GM12864 (cell line): ENCODE data around the gene MYPN.

Experiments
- DNase-seq: peaks from one replicate; pipeline ENCODE4 v3.0.0-alpha.2; 2011; ENCODE audit warnings: low read depth
- H3K4me3 ChIP-seq: 2 replicates; pipeline ENCODE4 v1.5.1; 2011; ENCODE audit warnings: mild to moderate bottlenecking, low read depth, low read length, control low read depth
- CTCF ChIP-seq: IDR thresholded peaks from 2 replicates; pipeline ENCODE4 v1.5.1; 2011; ENCODE audit warnings: low read depth, mild to moderate bottlenecking, moderate library complexity, low read length, control low read depth, inconsistent platforms; ENCODE audit errors: missing control alignments

MYPN gene

GRCh38 chr10:68139448-68140272, 30.4 kb downstream of the MYPN start:
- no peak overlapping the region for H3K4me3 ChIP-seq
- TF ChIP-seq CTCF: no peak
- no peak for DNase-seq

DNA sequence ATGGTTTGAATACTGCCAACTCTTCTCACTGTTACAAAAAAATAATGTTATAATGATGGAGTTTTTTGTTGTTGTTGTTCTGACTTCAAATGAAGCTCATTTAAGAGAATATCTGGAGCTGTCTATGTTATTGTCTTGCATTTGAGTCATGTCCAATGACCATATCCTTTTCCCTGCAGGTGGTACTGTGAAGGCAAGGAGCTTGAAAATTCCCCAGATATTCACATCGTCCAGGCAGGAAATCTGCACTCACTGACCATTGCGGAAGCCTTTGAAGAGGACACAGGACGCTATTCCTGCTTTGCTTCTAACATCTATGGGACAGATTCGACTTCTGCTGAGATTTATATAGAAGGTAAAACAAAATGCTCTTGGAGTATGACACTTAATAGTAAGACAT, 33.5 kb downstream of the MYPN start:
- no peak for DNase-seq
- no peak overlapping the region for H3K4me3 ChIP-seq
- TF ChIP-seq CTCF: no peak

DNA sequence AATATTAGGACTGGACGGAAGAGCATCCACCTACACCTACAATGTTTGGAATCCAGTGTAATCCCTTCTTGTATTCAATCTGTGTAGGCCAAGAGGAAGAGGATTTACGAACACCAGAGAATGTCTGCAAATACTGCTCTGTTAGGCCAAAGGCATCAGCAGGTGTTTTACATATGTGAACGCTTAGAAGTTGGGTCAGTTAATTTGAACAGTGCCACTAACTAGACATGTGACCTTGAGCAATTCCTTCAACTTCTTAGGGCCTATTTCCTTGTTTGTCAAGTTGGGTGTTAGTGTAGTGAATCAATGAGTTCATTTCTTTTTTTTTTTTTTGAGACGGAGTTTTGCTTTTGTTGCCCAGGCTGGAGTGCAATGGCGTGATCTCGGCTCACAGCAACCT, 35.4 kb downstream of the MYPN start:
- no peak overlapping the region for H3K4me3 ChIP-seq
- no peak for TF ChIP-seq CTCF
- no peak for DNase-seq

- no peak overlapping the region for H3K4me3 ChIP-seq
- TF ChIP-seq CTCF: no peak
- DNase-seq: no peak
Observed at GRCh38 chr10:68145705-68146104, 36.4 kb downstream of the MYPN start.

DNA sequence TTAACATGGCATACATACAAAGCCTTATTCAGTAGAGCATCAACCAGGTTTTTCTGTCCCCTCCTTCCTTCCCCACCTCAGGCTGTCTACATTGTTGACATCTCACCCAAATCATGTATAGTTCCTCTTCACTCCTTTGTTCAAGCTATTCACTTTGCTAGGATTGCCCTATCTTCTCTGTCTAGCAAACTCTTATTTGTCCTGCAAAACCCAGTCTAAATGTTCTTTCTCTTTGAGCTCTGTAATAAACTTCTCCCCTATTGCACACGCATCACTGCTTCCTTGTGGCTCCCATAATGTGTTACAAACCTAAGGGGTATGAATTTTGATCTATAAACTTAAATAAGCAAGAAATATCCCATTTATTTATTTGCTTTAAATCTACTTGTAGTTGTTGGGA, 36.8 kb downstream of the MYPN start:
- no peak for DNase-seq
- no peak for TF ChIP-seq CTCF
- H3K4me3 ChIP-seq: no peak overlapping the region

DNA sequence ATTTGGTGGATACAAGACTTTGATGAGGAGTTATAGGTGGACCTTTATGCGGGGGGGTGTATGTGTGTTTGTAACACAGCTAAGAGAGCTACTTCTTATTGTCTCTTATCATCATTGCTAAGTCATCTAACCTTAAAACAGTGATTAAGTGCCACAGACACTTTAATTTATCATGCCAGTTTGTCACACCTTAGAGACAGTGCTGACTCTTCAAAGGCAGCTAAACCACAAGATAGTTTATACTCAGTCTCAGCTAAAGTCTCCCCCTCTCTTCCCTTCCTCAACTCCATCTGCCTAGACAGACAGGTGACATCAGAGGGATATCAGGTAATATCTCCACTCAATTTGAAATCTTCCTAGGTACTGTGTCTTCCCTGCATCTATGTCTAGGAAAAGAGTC, 42.2 kb downstream of the MYPN start:
- TF ChIP-seq CTCF: no peak
- no peak for DNase-seq
- no peak overlapping the region for H3K4me3 ChIP-seq
